Neural progenitor cell (in vitro differentiated cells): ENCODE data around the gene STXBP5. TPM values are rescaled to one million over a fixed set of nuclear protein-coding genes. Genes with fewer than 3 reads are reported as not detected.

ENCODE experiments used
- DNase-seq: peaks from one replicate; pipeline ENCODE4 v3.0.0-alpha.2; 2016; ENCODE audit warnings: low spot score
- H2AFZ ChIP-seq: fragments of 200-600 bp; sonication (generic); replicated peaks from 2 replicates; pipeline ENCODE4 v1.6.1; 2016; ENCODE audit warnings: antibody characterized with exemption
- H3F3A ChIP-seq: fragments of 200-600 bp; sonication (generic); 2 replicates; pipeline ENCODE4 v1.6.1; 2016; ENCODE audit warnings: antibody characterized with exemption, low read depth
- H3K27ac ChIP-seq: fragments of 200-600 bp; sonication (generic); 2 replicates; pipeline ENCODE4 v1.5.1; 2016; ENCODE audit warnings: mild to moderate bottlenecking
- H3K27me3 ChIP-seq: fragments of 200-600 bp; sonication (generic); 2 replicates; pipeline ENCODE4 v1.6.1; 2016; ENCODE audit warnings: mild to moderate bottlenecking, moderate library complexity
- H3K36me3 ChIP-seq: fragments of 200-600 bp; sonication (generic); 2 replicates; pipeline ENCODE4 v1.5.1; 2016
- H3K4me1 ChIP-seq: fragments of 200-600 bp; sonication (generic); 2 replicates; pipeline ENCODE4 v1.6.1; 2016; ENCODE audit warnings: mixed run types
- H3K4me2 ChIP-seq: fragments of 200-600 bp; sonication (generic); 2 replicates; pipeline ENCODE4 v1.6.1; 2016
- H3K4me3 ChIP-seq: fragments of 200-600 bp; sonication (generic); 2 replicates; pipeline ENCODE4 v1.5.1; 2016
- H3K79me2 ChIP-seq: fragments of 200-600 bp; sonication (generic); 2 replicates; pipeline ENCODE4 v1.6.1; 2016; ENCODE audit warnings: low read depth
- H3K9ac ChIP-seq: fragments of 200-600 bp; sonication (generic); 2 replicates; pipeline ENCODE4 v1.6.1; 2016
- H3K9me3 ChIP-seq: fragments of 200-600 bp; sonication (generic); 2 replicates; pipeline ENCODE4 v1.5.1; 2016; ENCODE audit warnings: low read depth
- H4K20me1 ChIP-seq: fragments of 200-600 bp; sonication (generic); 2 replicates; pipeline ENCODE4 v1.6.1; 2016; ENCODE audit warnings: low read depth
- H3K27ac Mint-ChIP-seq: 3 replicates; pipeline ENCODE4 v1.8.0; 2021; ENCODE audit warnings: mixed read lengths
- H3K27me3 Mint-ChIP-seq: 2 replicates; pipeline ENCODE4 v1.8.0; 2022; ENCODE audit warnings: low read depth, mild to moderate bottlenecking, inconsistent platforms, moderate library complexity, mixed read lengths; ENCODE audit not compliant: insufficient read depth
- H3K36me3 Mint-ChIP-seq: 3 replicates; pipeline ENCODE4 v1.8.0; 2021; ENCODE audit warnings: mixed read lengths
- H3K4me1 Mint-ChIP-seq: 3 replicates; pipeline ENCODE4 v1.8.0; 2021; ENCODE audit warnings: mixed read lengths
- H3K4me3 Mint-ChIP-seq: 3 replicates; pipeline ENCODE4 v1.8.0; 2021; ENCODE audit warnings: mild to moderate bottlenecking, moderate library complexity, mixed read lengths
- H3K9me3 Mint-ChIP-seq: 3 replicates; pipeline ENCODE4 v1.8.0; 2020; ENCODE audit warnings: mixed read lengths
- CTCF ChIP-seq: fragments of 200-600 bp; sonication (generic); IDR thresholded peaks from 2 replicates; pipeline ENCODE4 v1.5.1; 2017; ENCODE audit warnings: antibody characterized with exemption, mild to moderate bottlenecking
- EZH2 ChIP-seq: fragments of 200-600 bp; sonication (generic); IDR thresholded peaks from 2 replicates; pipeline ENCODE4 v1.6.1; 2017; ENCODE audit warnings: antibody characterized with exemption, mild to moderate bottlenecking, moderate library complexity
- EZH2phosphoT487 ChIP-seq: fragments of 200-600 bp; sonication (generic); IDR thresholded peaks from 2 replicates; pipeline ENCODE4 v1.6.1; 2017; ENCODE audit warnings: antibody characterized with exemption
- total RNA-seq: library from RNA; depleted of rRNA; stranded (reverse); fragments of >200 nt; gene quantifications from 2 replicates; pipeline ENCODE4 v1.2.3, GENCODE V29; 2015; ENCODE audit warnings: low replicate concordance

Gene STXBP5
- total RNA-seq, 1 donor from 2014 or later = 12.0 TPM

- no peaks in the 10 kb centered on the region for H3F3A ChIP-seq
These were observed 93.6 kb downstream of the STXBP5 start for GRCh38 chr6:147297663-147298316.

GRCh38 chr6:147298461-147298860 lies 94.2 kb downstream of the STXBP5 start:
- Mint-ChIP-seq H3K27ac (no peak overlapping the region), H3K9me3 (peaks cover 36% of the 10 kb centered on the region), H3K27me3 (peaks cover 2% of the 10 kb centered on the region), H3K36me3 (peaks cover 41% of the 10 kb centered on the region), H3K4me3 (no peak overlapping the region), H3K4me1 (no peaks in the 10 kb centered on the region)
- no peaks in the 10 kb centered on the region for H3K79me2 ChIP-seq
- H2AFZ ChIP-seq = no peak overlapping the region
- no peak for DNase-seq
- H3K27ac ChIP-seq = no peak overlapping the region
- no peaks in the 10 kb centered on the region for H4K20me1 ChIP-seq
- H3K9me3 ChIP-seq = peaks cover 21% of the 10 kb centered on the region
- H3K27me3 ChIP-seq = no peaks in the 10 kb centered on the region
- H3K36me3 ChIP-seq = peaks cover 6% of the 10 kb centered on the region
- TF ChIP-seq EZH2 = no peak
- no peak for TF ChIP-seq EZH2phosphoT487
- no peak for TF ChIP-seq CTCF
- H3K4me3 ChIP-seq = no peak overlapping the region
- H3F3A ChIP-seq = no peaks in the 10 kb centered on the region
- H3K9ac ChIP-seq = no peak overlapping the region
- no peaks in the 10 kb centered on the region for H3K4me1 ChIP-seq
- H3K4me2 ChIP-seq = no peak overlapping the region

More at GRCh38 chr6:147297663-147298316, 93.6 kb downstream of the STXBP5 start:
- no peak overlapping the region for H2AFZ ChIP-seq
- Mint-ChIP-seq H3K27me3 (peaks cover 2% of the 10 kb centered on the region), H3K9me3 (peaks cover 31% of the 10 kb centered on the region), H3K4me3 (no peak overlapping the region), H3K36me3 (peaks cover 38% of the 10 kb centered on the region), H3K4me1 (no peaks in the 10 kb centered on the region), H3K27ac (no peak overlapping the region)
- TF ChIP-seq CTCF (no peak), EZH2phosphoT487 (no peak), EZH2 (no peak)
- H3K9me3 ChIP-seq = peaks cover 21% of the 10 kb centered on the region
- H3K4me2 ChIP-seq = no peak overlapping the region
- H3K9ac ChIP-seq = no peak overlapping the region
- no peaks in the 10 kb centered on the region for H3K4me1 ChIP-seq
- H3K27ac ChIP-seq = no peak overlapping the region
- no peak for DNase-seq
- H4K20me1 ChIP-seq = no peaks in the 10 kb centered on the region
- no peak overlapping the region for H3K4me3 ChIP-seq
- peaks cover 6% of the 10 kb centered on the region for H3K36me3 ChIP-seq
- H3K27me3 ChIP-seq = no peaks in the 10 kb centered on the region
- no peaks in the 10 kb centered on the region for H3K79me2 ChIP-seq

GRCh38 chr6:147299035-147299434 lies 94.8 kb downstream of the STXBP5 start:
- Histone ChIP-seq H3K4me2 (no peak overlapping the region), H3K4me1 (no peaks in the 10 kb centered on the region), H3F3A (no peaks in the 10 kb centered on the region), H3K36me3 (peaks cover 6% of the 10 kb centered on the region), H4K20me1 (no peaks in the 10 kb centered on the region), H3K27ac (no peak overlapping the region), H3K4me3 (no peak overlapping the region), H3K9ac (no peak overlapping the region), H2AFZ (no peak overlapping the region), H3K79me2 (no peaks in the 10 kb centered on the region), H3K9me3 (peaks cover 21% of the 10 kb centered on the region), H3K27me3 (no peaks in the 10 kb centered on the region)
- Mint-ChIP-seq H3K27me3 (peaks cover 2% of the 10 kb centered on the region), H3K4me1 (no peaks in the 10 kb centered on the region), H3K9me3 (peaks cover 40% of the 10 kb centered on the region), H3K36me3 (peaks cover 46% of the 10 kb centered on the region), H3K27ac (no peak overlapping the region), H3K4me3 (no peak overlapping the region)
- TF ChIP-seq CTCF (no peak), EZH2 (no peak), EZH2phosphoT487 (no peak)
- no peak for DNase-seq
